SJCRH30 (cell line): Measurements from ENCODE around the gene ARHGDIA. TPM values are rescaled to one million over a fixed set of nuclear protein-coding genes. Genes with fewer than 3 reads are reported as not detected.

Experiments
- DNase-seq, 2 experiments: peaks; one replicate each; pipeline ENCODE4 v3.0.0-alpha.2; 2015 to 2020
- H3K27ac ChIP-seq: fragments of 250-450 bp; sonication (Bioruptor Pico); 2 replicates; pipeline ENCODE4 v1.5.1; 2020; ENCODE audit warnings: mild to moderate bottlenecking, moderate library complexity
- H3K27me3 ChIP-seq: fragments of 250-450 bp; sonication (Bioruptor Pico); 2 replicates; pipeline ENCODE4 v1.5.1; 2020; ENCODE audit warnings: mild to moderate bottlenecking, moderate library complexity
- H3K36me3 ChIP-seq: fragments of 250-450 bp; sonication (Bioruptor Pico); 2 replicates; pipeline ENCODE4 v1.5.1; 2020; ENCODE audit warnings: mild to moderate bottlenecking, moderate library complexity
- H3K4me1 ChIP-seq: fragments of 250-450 bp; sonication (Bioruptor Pico); 2 replicates; pipeline ENCODE4 v1.5.1; 2020; ENCODE audit warnings: mild to moderate bottlenecking, moderate library complexity
- H3K4me3 ChIP-seq: fragments of 250-450 bp; sonication (Bioruptor Pico); 2 replicates; pipeline ENCODE4 v1.5.1; 2020; ENCODE audit warnings: mild to moderate bottlenecking, moderate library complexity
- H3K9me3 ChIP-seq: fragments of 250-450 bp; sonication (Bioruptor Pico); replicated peaks from 2 replicates; pipeline ENCODE4 v1.5.1; 2020; ENCODE audit warnings: mild to moderate bottlenecking, moderate library complexity
- total RNA-seq: library from RNA; depleted of rRNA; stranded (reverse); fragments of >200 nt; shearing (Covaris generic); gene quantifications from 2 replicates; pipeline ENCODE4 v1.2.3, GENCODE V29; 2014

The ARHGDIA gene
- total RNA-seq, 1 experiment from 2014 or later = 216 TPM

GRCh38 chr17:81901167-81902022 lies 30.3 kb upstream of the ARHGDIA start:
- H3K4me3 ChIP-seq = no peak overlapping the region
- peaks cover 25% of the 10 kb centered on the region for H3K36me3 ChIP-seq
- H3K9me3 ChIP-seq = no peaks in the 10 kb centered on the region
- peaks cover 2% of the 10 kb centered on the region; the same call in 1 of the 2 replicates for H3K4me1 ChIP-seq
- DNase-seq = no peak
- no peaks in the 10 kb centered on the region for H3K27me3 ChIP-seq
- H3K27ac ChIP-seq = no peak overlapping the region

- peaks cover 34% of the 10 kb centered on the region for H3K36me3 ChIP-seq
- no peak overlapping the region for H3K4me3 ChIP-seq
- H3K27ac ChIP-seq = no peak overlapping the region
- H3K4me1 ChIP-seq = peaks cover 2% of the 10 kb centered on the region; the same call in 1 of the 2 replicates
- DNase-seq = no peak
- H3K9me3 ChIP-seq = no peaks in the 10 kb centered on the region
- no peaks in the 10 kb centered on the region for H3K27me3 ChIP-seq
These were observed 29.2 kb upstream of the ARHGDIA start for GRCh38 chr17:81900181-81900820.

DNA sequence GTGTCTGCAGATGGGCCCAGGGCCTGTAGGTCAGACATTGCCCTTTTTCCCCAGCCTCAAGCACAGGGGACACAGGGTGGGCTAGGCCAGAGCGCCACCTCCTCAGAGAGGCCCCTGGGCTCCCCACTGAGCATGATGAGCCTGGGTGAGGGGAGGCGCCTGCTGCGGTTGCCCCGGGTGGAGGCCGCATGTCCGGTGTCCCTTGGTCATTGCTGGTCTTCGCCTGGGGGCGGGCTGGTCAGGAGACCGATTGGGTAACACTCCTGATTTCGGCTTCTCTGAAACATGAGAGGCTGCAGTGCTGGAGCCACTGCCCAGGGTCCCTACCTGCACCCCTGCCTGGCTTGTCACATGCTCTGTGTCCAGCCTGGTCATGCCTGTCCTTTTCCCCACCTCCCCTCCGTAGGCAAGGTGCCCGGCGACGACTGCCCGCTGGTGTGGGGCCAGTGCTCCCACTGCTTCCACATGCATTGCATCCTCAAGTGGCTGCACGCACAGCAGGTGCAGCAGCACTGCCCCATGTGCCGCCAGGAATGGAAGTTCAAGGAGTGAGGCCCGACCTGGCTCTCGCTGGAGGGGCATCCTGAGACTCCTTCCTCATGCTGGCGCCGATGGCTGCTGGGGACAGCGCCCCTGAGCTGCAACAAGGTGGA lies 28.5 kb upstream of the ARHGDIA start:
- H3K36me3 ChIP-seq = peaks cover 37% of the 10 kb centered on the region

GRCh38 chr17:81898885-81899284 lies 27.7 kb upstream of the ARHGDIA start:
- H3K36me3 ChIP-seq = peaks cover 41% of the 10 kb centered on the region
- H3K27me3 ChIP-seq = no peaks in the 10 kb centered on the region
- no peak for DNase-seq
- no peaks in the 10 kb centered on the region for H3K9me3 ChIP-seq
- no peak overlapping the region for H3K27ac ChIP-seq
- no peak overlapping the region for H3K4me3 ChIP-seq
- H3K4me1 ChIP-seq = peaks cover 2% of the 10 kb centered on the region; the same call in 1 of the 2 replicates

More for the DNA sequence above, 28.5 kb upstream of the ARHGDIA start:
- no peak overlapping the region for H3K4me3 ChIP-seq
- peaks cover 2% of the 10 kb centered on the region; the same call in 1 of the 2 replicates for H3K4me1 ChIP-seq
- H3K9me3 ChIP-seq = no peaks in the 10 kb centered on the region
- no peaks in the 10 kb centered on the region for H3K27me3 ChIP-seq
- no peak overlapping the region for H3K27ac ChIP-seq
- DNase-seq = no peak

DNA sequence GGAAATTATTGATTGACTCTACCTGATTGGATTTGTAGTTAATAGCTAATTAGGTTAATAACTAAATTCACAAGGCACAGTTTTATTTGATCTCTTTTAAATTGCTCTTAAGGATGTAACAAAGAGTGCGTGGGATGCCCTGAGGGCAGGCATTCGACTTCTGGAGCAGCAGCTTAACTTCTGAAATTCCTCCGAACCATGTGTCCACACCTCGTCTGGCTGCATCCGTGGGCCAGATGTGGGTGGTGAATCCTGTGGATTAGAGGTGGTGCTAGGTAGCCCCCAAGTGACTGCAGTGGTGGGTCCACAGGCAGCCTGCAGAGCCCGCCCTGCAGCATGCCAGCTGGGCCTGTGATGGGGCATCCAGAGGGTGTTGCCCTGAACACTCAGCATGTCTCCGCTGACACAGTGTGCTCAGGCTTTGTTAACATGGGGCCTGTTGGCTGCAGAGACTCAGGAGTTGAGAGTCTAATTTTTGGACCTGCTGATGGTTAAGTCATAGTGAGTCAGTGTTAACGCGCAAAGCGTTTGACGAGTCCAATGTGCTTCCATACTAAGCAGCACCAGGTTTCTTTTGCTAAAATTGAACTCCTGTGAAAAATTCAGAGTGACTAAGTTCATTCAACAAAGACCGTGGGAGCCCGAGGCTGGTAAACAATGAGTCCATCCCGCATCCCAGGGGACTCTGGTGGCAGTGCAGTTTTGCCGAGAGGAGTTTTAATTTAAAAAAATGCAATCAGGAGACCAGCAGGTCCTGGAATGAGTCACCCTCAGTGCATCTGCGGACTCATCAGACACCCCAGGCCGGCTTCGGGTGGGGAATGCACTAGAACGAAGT lies 27.1 kb upstream of the ARHGDIA start:
- no peak for DNase-seq
- H3K36me3 ChIP-seq = peaks cover 41% of the 10 kb centered on the region
- no peaks in the 10 kb centered on the region for H3K9me3 ChIP-seq
- peaks cover 2% of the 10 kb centered on the region; the same call in 1 of the 2 replicates for H3K4me1 ChIP-seq
- no peak overlapping the region for H3K27ac ChIP-seq
- no peak overlapping the region for H3K4me3 ChIP-seq
- H3K27me3 ChIP-seq = no peaks in the 10 kb centered on the region

GRCh38 chr17:81895400-81895799 lies 24.3 kb upstream of the ARHGDIA start:
- peaks cover 42% of the 10 kb centered on the region for H3K36me3 ChIP-seq
- H3K9me3 ChIP-seq = no peaks in the 10 kb centered on the region
- H3K4me3 ChIP-seq = no peak overlapping the region
- DNase-seq = peak in 1 of 2 experiments; percentile 43
- H3K27me3 ChIP-seq = no peaks in the 10 kb centered on the region
- H3K4me1 ChIP-seq = peaks cover 2% of the 10 kb centered on the region; the same call in 1 of the 2 replicates
- no peak overlapping the region for H3K27ac ChIP-seq

DNA sequence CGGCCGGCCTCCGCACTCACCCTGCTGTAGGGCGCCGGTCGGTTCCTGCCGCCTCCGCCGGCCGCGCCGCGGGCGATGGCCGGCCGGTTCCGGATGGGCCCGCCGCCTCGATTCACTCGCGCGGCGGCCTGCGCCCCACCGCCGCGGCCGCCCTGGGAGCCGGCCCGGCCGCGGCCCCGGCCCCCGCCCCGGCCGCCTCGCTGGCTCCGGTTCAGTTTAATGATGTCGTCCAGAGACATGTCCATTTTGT lies 20.1 kb upstream of the ARHGDIA start:
- H3K27ac ChIP-seq = no peak overlapping the region; the same call in 1 of the 2 replicates
- no peaks in the 10 kb centered on the region for H3K27me3 ChIP-seq
- no peak for DNase-seq
- H3K4me1 ChIP-seq = peaks cover 19% of the 10 kb centered on the region
- H3K4me3 ChIP-seq = peak overlapping the region; percentile 63
- H3K9me3 ChIP-seq = no peaks in the 10 kb centered on the region
- peaks cover 59% of the 10 kb centered on the region for H3K36me3 ChIP-seq

DNA sequence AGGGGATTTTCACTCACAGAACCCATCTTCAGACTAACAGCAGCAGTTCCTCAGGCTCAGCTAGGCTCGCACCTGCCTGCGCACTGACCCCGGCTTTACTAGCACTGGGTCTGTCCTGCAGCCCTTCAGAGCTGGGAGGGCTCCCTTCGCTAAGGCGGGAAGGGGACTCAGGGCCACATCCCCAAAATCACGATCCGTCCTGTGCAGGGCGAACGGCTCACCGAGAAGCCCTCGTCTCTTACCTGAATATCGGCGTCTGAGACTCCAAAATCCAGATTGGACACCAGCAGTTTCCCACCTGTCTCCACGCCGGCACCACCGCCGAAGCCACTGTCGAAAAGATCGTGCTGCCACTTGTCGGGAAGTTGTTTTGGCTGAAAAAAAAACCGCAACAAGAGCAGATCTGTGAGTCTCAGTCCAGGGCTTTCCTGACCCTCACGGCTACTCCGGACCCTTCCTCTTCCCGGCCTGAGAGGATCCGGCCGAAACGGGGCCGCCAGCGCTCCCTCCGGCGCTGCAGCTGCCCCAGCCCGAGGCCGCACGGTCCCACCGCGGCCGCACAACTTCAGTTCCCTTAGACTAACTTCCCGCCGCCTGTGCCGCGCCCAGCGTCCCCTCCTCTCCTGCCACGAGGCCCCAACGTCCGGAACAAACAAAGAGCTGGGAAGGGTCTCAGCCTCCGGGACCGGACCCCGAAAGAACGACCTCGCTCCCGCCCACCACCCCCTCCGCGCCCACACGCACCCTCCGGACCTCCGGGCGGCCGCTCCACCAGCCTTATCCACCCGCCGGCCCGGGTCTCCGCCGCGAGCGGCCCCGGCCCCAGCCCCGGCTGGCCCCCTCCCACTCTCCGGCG lies 19.5 kb upstream of the ARHGDIA start:
- Histone ChIP-seq H3K27ac (peak overlapping the region; percentile 67), H3K4me1 (peaks cover 24% of the 10 kb centered on the region), H3K9me3 (no peaks in the 10 kb centered on the region), H3K27me3 (no peaks in the 10 kb centered on the region), H3K36me3 (peaks cover 60% of the 10 kb centered on the region), H3K4me3 (peak overlapping the region; percentile 63)
- DNase-seq = peak in 1 of 2 experiments; percentile 51

DNA sequence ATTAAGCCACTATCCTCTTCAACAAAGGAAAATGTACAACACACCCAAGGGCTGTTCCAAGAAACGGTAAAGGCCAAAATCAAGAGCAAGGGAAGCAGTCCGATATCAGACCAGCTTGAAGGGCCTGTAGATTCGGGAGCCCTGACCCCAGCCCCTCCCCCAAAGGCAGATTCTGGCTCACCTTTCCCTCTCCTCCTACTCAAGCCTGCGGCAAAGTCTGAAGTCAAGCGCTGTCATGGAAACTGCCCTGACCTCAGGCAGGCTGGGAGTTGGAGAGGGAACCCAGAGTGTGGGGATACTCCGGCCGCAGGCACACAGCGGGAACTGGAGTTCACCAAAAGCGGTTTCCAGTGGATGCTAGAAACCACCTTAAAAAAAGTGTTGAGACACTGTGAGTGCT lies 18.5 kb upstream of the ARHGDIA start:
- no peak for DNase-seq
- no peak overlapping the region for H3K27ac ChIP-seq
- H3K36me3 ChIP-seq = peaks cover 64% of the 10 kb centered on the region
- no peaks in the 10 kb centered on the region for H3K9me3 ChIP-seq
- H3K4me3 ChIP-seq = no peak overlapping the region
- H3K27me3 ChIP-seq = no peaks in the 10 kb centered on the region
- peaks cover 30% of the 10 kb centered on the region for H3K4me1 ChIP-seq

DNA sequence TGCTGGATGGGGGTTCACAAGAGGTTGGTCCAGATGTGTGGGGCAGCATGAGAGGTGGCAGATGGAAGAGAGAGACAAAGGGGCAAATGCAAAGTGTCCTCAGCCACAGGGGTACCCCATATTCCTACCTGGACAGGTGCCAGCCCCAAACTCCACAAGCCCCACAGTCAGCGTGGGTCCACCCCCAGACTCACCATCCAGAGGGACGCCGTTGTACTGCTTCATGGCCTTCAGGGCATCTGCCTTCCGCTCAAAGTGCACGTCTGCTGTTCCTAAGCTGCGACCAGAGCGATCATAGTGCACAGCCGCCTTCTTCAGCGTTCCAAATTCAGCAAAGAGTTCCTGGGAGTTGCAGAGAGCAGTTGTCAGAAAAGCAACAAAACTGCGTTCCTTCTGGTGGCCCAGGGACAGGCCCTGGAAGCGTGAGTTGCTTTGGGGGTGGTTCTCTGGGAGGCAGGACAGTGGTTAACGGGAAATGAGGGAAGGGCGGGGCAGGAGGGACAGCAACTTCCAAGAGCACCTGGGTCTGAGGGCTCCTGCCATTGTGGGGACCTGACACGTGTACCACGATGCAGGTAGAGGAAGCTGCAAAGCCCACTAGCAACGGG lies 18.0 kb upstream of the ARHGDIA start:
- no peak for DNase-seq
- H3K36me3 ChIP-seq = peaks cover 66% of the 10 kb centered on the region
- no peak overlapping the region for H3K4me3 ChIP-seq
- no peaks in the 10 kb centered on the region for H3K27me3 ChIP-seq
- peaks cover 30% of the 10 kb centered on the region for H3K4me1 ChIP-seq
- H3K27ac ChIP-seq = no peak overlapping the region
- no peaks in the 10 kb centered on the region for H3K9me3 ChIP-seq

- Histone ChIP-seq H3K27ac (no peak overlapping the region), H3K4me3 (no peak overlapping the region), H3K4me1 (peaks cover 30% of the 10 kb centered on the region), H3K36me3 (peaks cover 73% of the 10 kb centered on the region), H3K9me3 (no peaks in the 10 kb centered on the region), H3K27me3 (no peaks in the 10 kb centered on the region)
- peak in 1 of 2 experiments; percentile 20 for DNase-seq
These were observed 17.2 kb upstream of the ARHGDIA start for GRCh38 chr17:81888105-81888987.

GRCh38 chr17:81885869-81886548 lies 14.9 kb upstream of the ARHGDIA start:
- peak; percentile 71 to 78 for DNase-seq
- peaks cover 93% of the 10 kb centered on the region for H3K36me3 ChIP-seq
- no peaks in the 10 kb centered on the region for H3K9me3 ChIP-seq
- H3K4me3 ChIP-seq = no peak overlapping the region
- no peaks in the 10 kb centered on the region for H3K27me3 ChIP-seq
- H3K4me1 ChIP-seq = peaks cover 30% of the 10 kb centered on the region
- peak overlapping the region; percentile 57 for H3K27ac ChIP-seq
